ENCODE data around the gene IGLL5.

Gene IGLL5

DNA sequence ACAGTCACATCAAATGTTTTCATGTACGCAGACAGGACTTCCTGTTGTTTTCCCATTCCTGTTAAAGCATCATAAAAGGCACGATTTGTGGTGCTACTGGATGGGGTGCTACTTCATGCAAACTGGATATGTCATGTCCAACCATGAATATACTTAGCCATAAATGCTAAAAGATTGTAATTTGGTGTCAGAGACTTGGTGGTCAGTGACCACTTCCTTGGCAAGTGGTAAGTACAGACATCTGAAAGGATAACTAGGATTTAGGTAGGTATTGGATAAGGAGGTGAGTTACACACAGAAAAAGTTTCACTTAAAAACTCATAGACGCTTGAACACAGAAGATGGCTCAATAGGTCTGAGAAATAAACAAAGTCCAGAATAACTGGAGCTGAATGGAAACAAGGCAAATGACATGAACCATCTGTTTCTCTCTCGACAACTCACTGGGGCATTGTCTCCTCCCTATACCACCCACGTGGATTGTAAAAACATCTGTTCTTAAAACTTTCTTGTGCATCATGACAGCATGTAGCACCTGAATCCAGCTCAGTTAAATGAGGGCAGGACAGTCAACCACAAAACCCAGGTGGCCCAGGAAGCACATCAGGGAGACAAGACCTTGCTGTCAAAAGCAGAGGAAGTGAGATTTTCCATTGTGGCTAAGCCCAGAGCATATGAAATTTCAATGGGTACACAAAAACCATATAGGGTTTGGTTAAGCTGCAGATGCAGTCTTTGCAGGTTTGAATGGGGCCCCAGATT, 22.1 kb upstream of the IGLL5 start:
- Histone ChIP-seq H3K36me3 (ENCODE audit: control insufficient read depth in 1 of 2, insufficient read depth in 2 of 2, low read depth in 1 of 2, low read length in 2 of 2) (no peaks in the 10 kb centered on the region), H3K18ac (ENCODE audit: low read depth in 1 of 2, low read length in 2 of 2) (no peak overlapping the region), H3K4ac (ENCODE audit: low read depth in 1 of 2, low read length in 2 of 2) (no peak overlapping the region), H2AFZ (ENCODE audit: low read depth, low read length) (no peak overlapping the region), H3K23ac (ENCODE audit: low read length in 2 of 2) (no peak overlapping the region), H4K8ac (ENCODE audit: low read length) (no peak overlapping the region), H2BK5ac (ENCODE audit: low read depth, low read length, poor library complexity, severe bottlenecking) (no peak overlapping the region), H2BK120ac (ENCODE audit: low read depth, low read length) (no peak overlapping the region), H2BK15ac (ENCODE audit: low read depth, poor library complexity, severe bottlenecking) (no peak overlapping the region), H3K79me1 (replicated peaks; ENCODE audit: low read length, poor library complexity, severe bottlenecking) (no peaks in the 10 kb centered on the region), H3K9me3 (ENCODE audit: control insufficient read depth, low read length) (no peaks in the 10 kb centered on the region), H4K91ac (ENCODE audit: low read length) (no peak overlapping the region), H3K27ac (ENCODE audit: low read length, poor library complexity, severe bottlenecking) (no peak overlapping the region), H3K27me3 (ENCODE audit: control insufficient read depth in 1 of 2, insufficient read depth in 1 of 2, low read length in 2 of 2) (peaks cover 3 to 41% of the 10 kb centered on the region in 2 experiments), H3K14ac (ENCODE audit: low read length in 2 of 2) (no peak overlapping the region), H3K4me3 (ENCODE audit: insufficient read depth in 1 of 2, low read depth in 1 of 2, low read length in 2 of 2) (no peak overlapping the region), H2AK5ac (ENCODE audit: low read length, severe bottlenecking) (no peak overlapping the region), H3K4me2 (ENCODE audit: low read length, poor library complexity, severe bottlenecking) (no peak overlapping the region), H2BK12ac (ENCODE audit: low read length in 2 of 2) (no peak overlapping the region), H3K9ac (ENCODE audit: low read length) (no peak overlapping the region), H3K4me1 (ENCODE audit: control insufficient read depth, insufficient read depth, low read depth, low read length) (no peaks in the 10 kb centered on the region)
- DNase-seq = no peak
- 30% methylated on average over 3 of the region's 5 CpGs for WGBS

GRCh38 chr22:22866381-22867111, 21.1 kb upstream of the IGLL5 start:
- no peak overlapping the region for H3K4me2 ChIP-seq (ENCODE audit: low read length, poor library complexity, severe bottlenecking)
- H4K91ac ChIP-seq (ENCODE audit: low read length) = no peak overlapping the region
- no peak overlapping the region for H3K4ac ChIP-seq (ENCODE audit: low read depth in 1 of 2, low read length in 2 of 2)
- no peak overlapping the region for H3K18ac ChIP-seq (ENCODE audit: low read depth in 1 of 2, low read length in 2 of 2)
- H2AFZ ChIP-seq (ENCODE audit: low read depth, low read length) = no peak overlapping the region
- no peak overlapping the region for H3K27ac ChIP-seq (ENCODE audit: low read length, poor library complexity, severe bottlenecking)
- DNase-seq = no peak
- H4K8ac ChIP-seq (ENCODE audit: low read length) = no peak overlapping the region
- H3K36me3 ChIP-seq (ENCODE audit: control insufficient read depth in 1 of 2, insufficient read depth in 2 of 2, low read depth in 1 of 2, low read length in 2 of 2) = no peaks in the 10 kb centered on the region
- H3K9ac ChIP-seq (ENCODE audit: low read length) = peak overlapping the region; percentile 28
- 43% methylated on average over 8 of the region's 8 CpGs for WGBS
- no peaks in the 10 kb centered on the region for H3K9me3 ChIP-seq (ENCODE audit: control insufficient read depth, low read length)
- H2BK12ac ChIP-seq (ENCODE audit: low read length in 2 of 2) = no peak overlapping the region
- no peak overlapping the region for H3K14ac ChIP-seq (ENCODE audit: low read length in 2 of 2)
- H2BK15ac ChIP-seq (ENCODE audit: low read depth, poor library complexity, severe bottlenecking) = no peak overlapping the region
- H3K4me3 ChIP-seq (ENCODE audit: insufficient read depth in 1 of 2, low read depth in 1 of 2, low read length in 2 of 2) = peak overlapping the region in 1 of 2 experiments; percentile 34
- no peak overlapping the region for H2BK120ac ChIP-seq (ENCODE audit: low read depth, low read length)
- H3K4me1 ChIP-seq (ENCODE audit: control insufficient read depth, insufficient read depth, low read depth, low read length) = no peaks in the 10 kb centered on the region
- H3K27me3 ChIP-seq (ENCODE audit: control insufficient read depth in 1 of 2, insufficient read depth in 1 of 2, low read length in 2 of 2) = peaks cover 3 to 47% of the 10 kb centered on the region in 2 experiments
- H3K23ac ChIP-seq (ENCODE audit: low read length in 2 of 2) = no peak overlapping the region
- H2BK5ac ChIP-seq (ENCODE audit: low read depth, low read length, poor library complexity, severe bottlenecking) = no peak overlapping the region
- H3K79me1 ChIP-seq (replicated peaks; ENCODE audit: low read length, poor library complexity, severe bottlenecking) = no peaks in the 10 kb centered on the region
- no peak overlapping the region for H2AK5ac ChIP-seq (ENCODE audit: low read length, severe bottlenecking)

DNA sequence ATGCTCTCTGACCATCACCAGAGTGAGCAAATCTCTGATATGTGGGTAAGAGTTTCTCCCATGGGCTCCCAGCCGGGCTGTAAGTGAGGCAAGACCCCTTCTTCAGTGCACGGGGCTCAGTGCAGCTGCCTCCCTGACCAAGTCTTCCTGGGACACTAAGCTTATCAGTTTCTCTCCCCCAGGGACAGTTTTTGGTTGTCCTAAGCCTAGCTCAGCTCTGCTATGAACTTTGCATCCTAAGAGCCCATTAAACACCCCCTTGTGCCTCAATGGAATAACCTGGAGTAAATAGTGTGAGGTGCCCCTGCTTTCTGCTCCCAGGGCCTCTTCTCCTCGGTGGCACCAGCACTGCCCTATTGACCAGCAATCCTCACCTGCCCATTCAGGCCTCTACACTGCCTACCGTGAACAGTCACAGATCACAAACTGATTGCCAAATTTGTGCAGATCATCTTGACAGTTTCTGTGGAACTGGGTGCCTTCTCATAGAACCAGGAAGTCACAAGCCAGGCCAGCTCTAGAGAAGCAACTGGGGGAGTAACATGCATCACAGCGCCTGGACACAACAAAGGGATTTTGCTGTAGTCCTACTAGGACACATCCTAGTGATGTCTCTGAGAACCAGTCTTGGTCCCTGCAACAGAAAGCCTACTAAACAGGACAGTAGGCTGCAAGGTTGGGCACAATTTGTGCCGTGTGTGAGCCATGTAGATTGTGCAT, 19.5 kb upstream of the IGLL5 start:
- Histone ChIP-seq H3K18ac (ENCODE audit: low read depth in 1 of 2, low read length in 2 of 2) (no peak overlapping the region), H4K91ac (ENCODE audit: low read length) (no peak overlapping the region), H3K4me1 (ENCODE audit: control insufficient read depth, insufficient read depth, low read depth, low read length) (no peaks in the 10 kb centered on the region), H2BK15ac (ENCODE audit: low read depth, poor library complexity, severe bottlenecking) (no peak overlapping the region), H2AK5ac (ENCODE audit: low read length, severe bottlenecking) (no peak overlapping the region), H3K4me3 (ENCODE audit: insufficient read depth in 1 of 2, low read depth in 1 of 2, low read length in 2 of 2) (no peak overlapping the region), H2BK120ac (ENCODE audit: low read depth, low read length) (no peak overlapping the region), H3K4me2 (ENCODE audit: low read length, poor library complexity, severe bottlenecking) (no peak overlapping the region), H3K36me3 (ENCODE audit: control insufficient read depth in 1 of 2, insufficient read depth in 2 of 2, low read depth in 1 of 2, low read length in 2 of 2) (no peaks in the 10 kb centered on the region), H3K27ac (ENCODE audit: low read length, poor library complexity, severe bottlenecking) (no peak overlapping the region), H2BK5ac (ENCODE audit: low read depth, low read length, poor library complexity, severe bottlenecking) (no peak overlapping the region), H3K79me1 (replicated peaks; ENCODE audit: low read length, poor library complexity, severe bottlenecking) (no peaks in the 10 kb centered on the region), H4K8ac (ENCODE audit: low read length) (no peak overlapping the region), H2BK12ac (ENCODE audit: low read length in 2 of 2) (no peak overlapping the region), H3K27me3 (ENCODE audit: control insufficient read depth in 1 of 2, insufficient read depth in 1 of 2, low read length in 2 of 2) (peaks cover 6 to 62% of the 10 kb centered on the region in 2 experiments), H2AFZ (ENCODE audit: low read depth, low read length) (no peak overlapping the region), H3K14ac (ENCODE audit: low read length in 2 of 2) (no peak overlapping the region), H3K9me3 (ENCODE audit: control insufficient read depth, low read length) (no peaks in the 10 kb centered on the region), H3K4ac (ENCODE audit: low read depth in 1 of 2, low read length in 2 of 2) (no peak overlapping the region), H3K9ac (ENCODE audit: low read length) (no peak overlapping the region), H3K23ac (ENCODE audit: low read length in 2 of 2) (no peak overlapping the region)
- 56% methylated on average over 6 of the region's 6 CpGs for WGBS
- no peak for DNase-seq

All from mesenchymal stem cell (in vitro differentiated cells and primary cell).